GM21515 (cell line): Measurements from ENCODE around the gene ADAM15.

Source experiments
- ATAC-seq: cut with Tn5 transposase; IDR thresholded peaks from one replicate; pipeline ENCODE4 v1.9.1; 2021; ENCODE audit not compliant: unreplicated experiment

The ADAM15 gene

GRCh38 chr1:155011437-155012025, 39.6 kb upstream of the ADAM15 start:
- no peak for ATAC-seq

GRCh38 chr1:155012026-155012546, 39.0 kb upstream of the ADAM15 start:
- ATAC-seq: no peak

GRCh38 chr1:155012776-155013602, 38.1 kb upstream of the ADAM15 start:
- ATAC-seq: no peak

GRCh38 chr1:155013632-155014031, 37.5 kb upstream of the ADAM15 start:
- no peak for ATAC-seq

- ATAC-seq: no peak
Measured at GRCh38 chr1:155014709-155015508, 36.2 kb upstream of the ADAM15 start.

- ATAC-seq: no peak
Measured at GRCh38 chr1:155015527-155016230, 35.4 kb upstream of the ADAM15 start.

GRCh38 chr1:155016231-155016831, 34.8 kb upstream of the ADAM15 start:
- ATAC-seq: no peak

GRCh38 chr1:155017041-155017945, 33.8 kb upstream of the ADAM15 start:
- ATAC-seq: peak; percentile 56

- ATAC-seq: no peak
Measured at GRCh38 chr1:155017946-155018316, 33.2 kb upstream of the ADAM15 start.

GRCh38 chr1:155018617-155019348, 32.3 kb upstream of the ADAM15 start:
- no peak for ATAC-seq

GRCh38 chr1:155019377-155020245, 31.5 kb upstream of the ADAM15 start:
- ATAC-seq: no peak

GRCh38 chr1:155022136-155022926, 28.8 kb upstream of the ADAM15 start:
- no peak for ATAC-seq

GRCh38 chr1:155022927-155023236, 28.2 kb upstream of the ADAM15 start:
- ATAC-seq: no peak

GRCh38 chr1:155023627-155024026, 27.5 kb upstream of the ADAM15 start:
- no peak for ATAC-seq

- no peak for ATAC-seq
Measured at GRCh38 chr1:155024315-155024714, 26.8 kb upstream of the ADAM15 start.

GRCh38 chr1:155026154-155026553, 25.0 kb upstream of the ADAM15 start:
- no peak for ATAC-seq

- no peak for ATAC-seq
Measured at GRCh38 chr1:155026588-155026987, 24.5 kb upstream of the ADAM15 start.
